Measurements from ENCODE around the gene SHTN1. TPM values are rescaled to one million over a fixed set of nuclear protein-coding genes. Genes with fewer than 3 reads are reported as not detected.
A peak's percentile ranks its signal among the peaks of the same experiment; 100 is the strongest.

SHTN1 gene
- total and polyA plus RNA-seq, 2 of the 4 experiments (the other 2 are of a cell fraction): 0.54 to 2.3 TPM

- POLR2A ChIA-PET (ENCODE audit: unreplicated experiment): no interaction called here
- Histone ChIP-seq H3K18ac (ENCODE audit: low read depth, low read length) (no peak overlapping the region), H2AFZ (replicated peaks; ENCODE audit: low read length, poor library complexity) (no peak overlapping the region), H2AK5ac (ENCODE audit: low read depth, low read length) (no peak overlapping the region), H4K91ac (ENCODE audit: insufficient read depth, low read depth, low read length) (no peak overlapping the region), H3K9me1 (ENCODE audit: insufficient read depth, low read length) (no peaks in the 10 kb centered on the region), H3K4me1 (ENCODE audit: control insufficient read depth, insufficient read depth, low read length) (no peaks in the 10 kb centered on the region), H3K4me3 (ENCODE audit: insufficient read depth, low read depth, low read length) (no peak overlapping the region), H4K20me1 (ENCODE audit: insufficient read depth, low read length) (no peaks in the 10 kb centered on the region), H2BK20ac (ENCODE audit: low read depth, low read length) (no peak overlapping the region), H3K23ac (ENCODE audit: low read depth, low read length) (no peak overlapping the region), H3K4me2 (ENCODE audit: low read depth, low read length) (no peak overlapping the region), H3K56ac (ENCODE audit: extremely low read depth, insufficient read depth, low read length) (no peak overlapping the region), H3K79me1 (ENCODE audit: low read depth in 1 of 2, low read length in 2 of 2) (no peaks in the 10 kb centered on the region), H2BK15ac (ENCODE audit: low read depth, low read length) (no peak overlapping the region), H2AK9ac (replicated peaks; ENCODE audit: low read depth, low read length, poor library complexity) (no peak overlapping the region), H3K27me3 (ENCODE audit: control insufficient read depth, insufficient read depth, low read length) (peaks cover 33% of the 10 kb centered on the region), H3K9me3 (ENCODE audit: control insufficient read depth, insufficient read depth, low read length) (no peaks in the 10 kb centered on the region), H4K5ac (ENCODE audit: low read depth, low read length) (no peak overlapping the region), H4K8ac (ENCODE audit: low read depth in 2 of 2, low read length in 2 of 2) (no peak overlapping the region), H3K9ac (ENCODE audit: low read depth, low read length) (no peak overlapping the region), H3K14ac (replicated peaks; ENCODE audit: low read depth, low read length) (no peak overlapping the region), H3K36me3 (ENCODE audit: control insufficient read depth, insufficient read depth, low read length) (no peaks in the 10 kb centered on the region), H2BK120ac (ENCODE audit: low read depth, low read length) (no peak overlapping the region), H3K4ac (ENCODE audit: low read depth, low read length) (no peak overlapping the region), H3K27ac (ENCODE audit: insufficient read depth, low read length) (no peak overlapping the region), H2BK5ac (ENCODE audit: low read depth, low read length, poor library complexity, severe bottlenecking) (no peak overlapping the region)
- TF ChIP-seq SMC3 (IDR thresholded peaks at IDR 0.05; ENCODE audit: low read depth, low read length) (no peak), CTCF (conservative IDR thresholded peaks at IDR 0.05; ENCODE audit: low read depth, low read length) (peak; percentile 40), CEBPB (IDR thresholded peaks at IDR 0.05; ENCODE audit: low read depth, low read length) (no peak), BHLHE40 (IDR thresholded peaks at IDR 0.05; ENCODE audit: low read depth, low read length) (no peak), RCOR1 (IDR thresholded peaks at IDR 0.05; ENCODE audit: insufficient replicate concordance, low read length) (no peak), MAFK (IDR thresholded peaks at IDR 0.05; ENCODE audit: low read depth, low read length) (no peak), MXI1 (IDR thresholded peaks at IDR 0.05; ENCODE audit: borderline replicate concordance, low read depth, low read length) (no peak), FOS (IDR thresholded peaks at IDR 0.05; ENCODE audit: low read depth, low read length) (no peak), CHD1 (IDR thresholded peaks at IDR 0.05; ENCODE audit: low read depth, low read length) (no peak), POLR2A (IDR thresholded peaks at IDR 0.05; ENCODE audit: low read depth, low read length) (no peak), RAD21 (IDR thresholded peaks at IDR 0.05; ENCODE audit: low read length) (peak; percentile 53), MAZ (IDR thresholded peaks at IDR 0.05; ENCODE audit: borderline replicate concordance, low read depth, low read length) (no peak)
- TF ChIP-seq, protein P1, sequence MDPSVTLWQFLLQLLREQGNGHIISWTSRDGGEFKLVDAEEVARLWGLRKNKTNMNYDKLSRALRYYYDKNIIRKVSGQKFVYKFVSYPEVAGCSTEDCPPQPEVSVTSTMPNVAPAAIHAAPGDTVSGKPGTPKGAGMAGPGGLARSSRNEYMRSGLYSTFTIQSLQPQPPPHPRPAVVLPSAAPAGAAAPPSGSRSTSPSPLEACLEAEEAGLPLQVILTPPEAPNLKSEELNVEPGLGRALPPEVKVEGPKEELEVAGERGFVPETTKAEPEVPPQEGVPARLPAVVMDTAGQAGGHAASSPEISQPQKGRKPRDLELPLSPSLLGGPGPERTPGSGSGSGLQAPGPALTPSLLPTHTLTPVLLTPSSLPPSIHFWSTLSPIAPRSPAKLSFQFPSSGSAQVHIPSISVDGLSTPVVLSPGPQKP (IDR thresholded peaks at IDR 0.05; ENCODE audit: borderline replicate concordance, low read depth, low read length): no peak
- TF ChIP-seq, protein P2, sequence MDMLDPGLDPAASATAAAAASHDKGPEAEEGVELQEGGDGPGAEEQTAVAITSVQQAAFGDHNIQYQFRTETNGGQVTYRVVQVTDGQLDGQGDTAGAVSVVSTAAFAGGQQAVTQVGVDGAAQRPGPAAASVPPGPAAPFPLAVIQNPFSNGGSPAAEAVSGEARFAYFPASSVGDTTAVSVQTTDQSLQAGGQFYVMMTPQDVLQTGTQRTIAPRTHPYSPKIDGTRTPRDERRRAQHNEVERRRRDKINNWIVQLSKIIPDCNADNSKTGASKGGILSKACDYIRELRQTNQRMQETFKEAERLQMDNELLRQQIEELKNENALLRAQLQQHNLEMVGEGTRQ (IDR thresholded peaks at IDR 0.05; ENCODE audit: low read depth, low read length): no peak
- in situ Hi-C loops (cut with MboI; ENCODE audit: low sequenced_read_pairs) (no loop called here), intact Hi-C loops (cut with micrococcal nuclease) (loop anchor here (2.0 kb wide), 2 partner anchors 328 to 338 kb away; no protein-coding TSS in a partner anchor), dilution Hi-C loops (cut with HindIII; ENCODE audit: low sequenced_read_pairs, unreplicated experiment) (no loop called here)
- no CpG with 5 or more reads among the region's 8 CpGs for WGBS, 2 experiments (ENCODE audit: extremely low coverage in 2 of 2, insufficient read length in 1 of 2)
- ATAC-seq (ENCODE audit: low read depth) (no peak), DNase-seq (no peak)
- CTCF ChIA-PET: interaction anchor here (1.2 kb wide), 1 partner anchor 13 kb away, joined by 3 read pairs; the partner anchor contains the start of gene ENO4
- BruUV-seq (replicated peaks): no TSS peak
Observed at GRCh38 chr10:116836902-116837523, 168.0 kb downstream of the SHTN1 start.
